ENCODE data around the gene LRRC8B. TPM values are rescaled to one million over a fixed set of nuclear protein-coding genes. Genes with fewer than 3 reads are reported as not detected.

Gene LRRC8B
- total and polyA plus RNA-seq, 2 of the 8 experiments (the other 6 are each of a cell fraction or from before 2014, with no cell fraction given), result 18.4 to 29.2 TPM

DNA sequence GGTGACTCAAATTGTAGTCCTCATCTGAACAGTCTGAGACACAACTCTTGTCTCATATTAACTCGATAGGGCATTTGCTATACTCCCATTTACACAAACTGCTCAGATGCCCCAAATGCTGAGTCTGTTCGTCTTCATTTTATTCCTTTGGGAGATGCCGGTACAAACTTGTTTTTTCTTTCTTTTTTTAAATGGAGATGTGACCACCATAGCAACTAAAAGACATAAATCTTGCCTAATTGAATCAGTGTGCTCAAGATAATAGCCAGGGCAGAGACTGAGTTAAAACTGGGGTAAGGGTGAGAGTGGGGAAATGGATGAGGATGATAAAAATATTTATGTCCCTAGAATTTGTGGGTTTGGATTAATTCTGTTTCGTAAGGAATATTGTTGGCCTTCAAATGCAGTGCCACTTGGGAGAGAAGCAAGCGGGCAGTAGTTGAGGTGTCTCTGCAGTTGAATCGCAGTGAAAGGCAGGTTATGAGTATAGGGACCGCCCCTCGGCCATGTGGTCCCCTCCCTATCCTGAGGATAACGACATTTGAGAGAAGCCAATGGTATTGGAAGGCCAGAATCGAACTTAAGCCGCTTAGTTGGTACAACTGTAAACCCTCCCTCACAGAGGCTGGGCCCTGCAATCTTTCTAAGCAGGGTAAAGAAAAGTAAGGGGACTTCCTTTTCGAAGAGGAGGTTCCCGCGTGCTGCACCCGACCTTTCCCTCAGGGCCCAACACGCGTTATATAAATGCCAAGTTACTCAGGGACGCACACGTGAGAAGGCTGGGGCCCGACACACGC, 859 bp upstream of the LRRC8B start:
- Histone ChIP-seq H2AK5ac (ENCODE audit: low read depth, low read length) (0 out of 2 replicates have a peak overlapping the region, but pooled peaks have one; percentile 28), H3K27me3 (replicated peaks in 1 of 4; ENCODE audit: control insufficient read depth in 3 of 4, extremely low read depth in 1 of 4, insufficient read depth in 3 of 4, low read length in 3 of 4) (no peaks in the 10 kb centered on the region), H3K23ac (ENCODE audit: insufficient read length) (no peak overlapping the region), H3K79me2 (ENCODE audit: control insufficient read depth in 1 of 2, insufficient read depth in 2 of 2, low read length in 2 of 2) (peaks cover 0 to 34% of the 10 kb centered on the region in 2 experiments; a peak in 3 of 4 replicates), H3K18ac (ENCODE audit: extremely low read depth, low read length) (peak overlapping the region; percentile 85), H3K27ac (ENCODE audit: low read depth, low read length) (peak overlapping the region; percentile 90), H3K56ac (replicated peaks; ENCODE audit: insufficient read length, low read depth, low read length) (peak overlapping the region; percentile 90), H4K5ac (ENCODE audit: insufficient read length, low read depth, low read length) (peak overlapping the region; percentile 97), H2AFZ (ENCODE audit: low read length) (peak overlapping the region; percentile 43; the same call in 1 of the 2 replicates), H3K9me3 (ENCODE audit: insufficient read depth in 2 of 2, low read depth in 1 of 2, low read length in 1 of 2) (no peaks in the 10 kb centered on the region), H2BK15ac (ENCODE audit: low read length) (peak overlapping the region; percentile 90; the same call in 1 of the 2 replicates), H2BK12ac (ENCODE audit: low read depth, low read length) (peak overlapping the region; percentile 93), H4K8ac (ENCODE audit: extremely low read depth, insufficient read depth, low read length) (peak overlapping the region; percentile 97), H4K20me1 (replicated peaks in 1 of 2; ENCODE audit: control insufficient read depth in 1 of 2, insufficient read depth in 2 of 2, low read length in 2 of 2) (peaks cover 0 to 2% of the 10 kb centered on the region in 2 experiments), H3K4me1 (replicated peaks in 1 of 4; ENCODE audit: control insufficient read depth in 3 of 4, insufficient read depth in 4 of 4, low read length in 3 of 4) (peaks cover 0 to 14% (median 0%) of the 10 kb centered on the region in 4 experiments; a peak in 5 of 7 replicates), H3K14ac (ENCODE audit: insufficient read length) (peak overlapping the region; percentile 12), H3K79me1 (ENCODE audit: low read depth, low read length) (no peaks in the 10 kb centered on the region), H2BK120ac (replicated peaks; ENCODE audit: low read depth, low read length) (peak overlapping the region; percentile 63), H2BK5ac (ENCODE audit: low read depth, low read length) (peak overlapping the region; percentile 95), H4K91ac (replicated peaks; ENCODE audit: insufficient read length, low read length) (peak overlapping the region; percentile 95), H3K36me3 (ENCODE audit: control insufficient read depth in 2 of 4, insufficient read depth in 4 of 4, low read length in 3 of 4) (no peaks in the 10 kb centered on the region; a peak in 1 of 8 replicates), H3K23me2 (ENCODE audit: low read depth, low read length) (peaks cover 10% of the 10 kb centered on the region; the same call in 1 of the 2 replicates), H2BK20ac (ENCODE audit: low read length) (no peak overlapping the region), H3K4me2 (ENCODE audit: insufficient read depth in 1 of 2, low read depth in 2 of 2, low read length in 2 of 2) (peak overlapping the region; percentile 89 to 95), H3K9ac (replicated peaks in 1 of 4; ENCODE audit: extremely low read depth in 1 of 4, low read depth in 3 of 4, low read length in 3 of 4) (peak overlapping the region in 3 of 4 experiments; percentile 85 to 92 (median 89); a peak in 6 of 7 replicates), H3K4ac (replicated peaks; ENCODE audit: insufficient read length, low read depth, low read length) (peak overlapping the region; percentile 95), H3K4me3 (ENCODE audit: extremely low read depth in 1 of 4, insufficient read depth in 2 of 4, low read depth in 3 of 4, low read length in 4 of 4) (peak overlapping the region; percentile 75 to 88 (median 78))
- FAIRE-seq (no peak), DNase-seq (ENCODE audit: low read depth in 1 of 2, low spot score in 2 of 2) (peak in 1 of 2 experiments; percentile 34)
- ChIA-PET POLR2A (ENCODE audit: partially characterized antibody) (interaction anchor here (1.0 to 1.3 kb wide), 3 partner anchors 17 to 91 kb away, joined by 3 to 9 read pairs (median 3); no protein-coding TSS in a partner anchor), CTCF (ENCODE audit: partially characterized antibody) (no interaction called here)
- 19% methylated on average over 21 of the region's 21 CpGs; no CpG with 5 or more reads in 1 of the 2 experiments for WGBS, 2 experiments (ENCODE audit: extremely low coverage in 1 of 2, insufficient coverage in 1 of 2, insufficient read length in 1 of 2, insufficient replicate concordance in 2 of 2, low coverage in 1 of 2, low lambda C conversion rate in 2 of 2, missing lambda C conversion rate in 1 of 2)
- peak; percentile 43; the same call in 1 of the 2 replicates for TF ChIP-seq TBP (IDR thresholded peaks at IDR 0.05; ENCODE audit: low read depth, low read length)
- no peak for TF ChIP-seq CBX5 (IDR thresholded peaks at IDR 0.05; ENCODE audit: low read depth, low read length)
- no peak for TF ChIP-seq NANOG (IDR thresholded peaks at IDR 0.05; ENCODE audit: insufficient read depth, low read depth, low read length, poor library complexity, severe bottlenecking)
- TF ChIP-seq, protein P1, sequence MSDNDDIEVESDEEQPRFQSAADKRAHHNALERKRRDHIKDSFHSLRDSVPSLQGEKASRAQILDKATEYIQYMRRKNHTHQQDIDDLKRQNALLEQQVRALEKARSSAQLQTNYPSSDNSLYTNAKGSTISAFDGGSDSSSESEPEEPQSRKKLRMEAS (IDR thresholded peaks at IDR 0.05), result peak; percentile 98
- TF ChIP-seq, protein P2, sequence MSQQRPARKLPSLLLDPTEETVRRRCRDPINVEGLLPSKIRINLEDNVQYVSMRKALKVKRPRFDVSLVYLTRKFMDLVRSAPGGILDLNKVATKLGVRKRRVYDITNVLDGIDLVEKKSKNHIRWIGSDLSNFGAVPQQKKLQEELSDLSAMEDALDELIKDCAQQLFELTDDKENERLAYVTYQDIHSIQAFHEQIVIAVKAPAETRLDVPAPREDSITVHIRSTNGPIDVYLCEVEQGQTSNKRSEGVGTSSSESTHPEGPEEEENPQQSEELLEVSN (IDR thresholded peaks at IDR 0.05), result peak; percentile 98
- TF ChIP-seq POLR2A (IDR thresholded peaks at IDR 0.05; ENCODE audit: control extremely low read depth in 1 of 2, low read depth in 2 of 2, low read length in 2 of 2), result peak in 1 of 2 experiments; percentile 33; a peak in 1 of 3 replicates
- no peak for TF ChIP-seq BCL11A (IDR thresholded peaks at IDR 0.05; ENCODE audit: low read depth in 2 of 2, low read length in 2 of 2)
- TF ChIP-seq KDM4A (IDR thresholded peaks at IDR 0.05; ENCODE audit: low read depth, low read length, severe bottlenecking), result no peak

Data from H1 (cell line).